DMS114 treated with DMSO at 0.1 percent for 48 hours (cell line): ENCODE results near the gene MLPH.

Source experiments
- DNase-seq: peaks from one replicate; lab custom pipeline; 2025; ENCODE audit not compliant: unreplicated experiment; lab: John Stamatoyannopoulos, UW

MLPH gene

GRCh38 chr2:237475704-237476141, 11.3 kb upstream of the MLPH start:
- no peak for DNase-seq

- DNase-seq, result no peak
Observed at GRCh38 chr2:237478095-237478494, 9.0 kb upstream of the MLPH start.

DNA sequence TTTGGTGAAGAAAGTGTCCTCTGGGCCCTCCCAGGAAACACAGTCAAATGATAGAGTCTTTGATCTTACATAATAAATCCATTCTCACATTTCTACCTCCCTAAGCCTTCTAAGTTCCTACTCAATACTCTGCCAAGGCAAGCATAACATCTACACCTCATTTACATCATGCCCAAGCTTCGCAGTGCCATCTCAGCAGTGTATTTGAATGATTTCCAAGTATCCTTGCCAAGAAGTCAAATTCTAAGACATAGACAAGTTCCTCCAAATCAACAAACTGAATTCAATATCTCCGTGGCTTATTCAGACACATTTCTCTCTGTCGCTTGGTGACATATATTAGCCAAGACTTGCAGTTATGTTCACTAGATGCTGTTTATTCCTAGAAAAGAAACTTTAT, 8.1 kb upstream of the MLPH start:
- no peak for DNase-seq

DNA sequence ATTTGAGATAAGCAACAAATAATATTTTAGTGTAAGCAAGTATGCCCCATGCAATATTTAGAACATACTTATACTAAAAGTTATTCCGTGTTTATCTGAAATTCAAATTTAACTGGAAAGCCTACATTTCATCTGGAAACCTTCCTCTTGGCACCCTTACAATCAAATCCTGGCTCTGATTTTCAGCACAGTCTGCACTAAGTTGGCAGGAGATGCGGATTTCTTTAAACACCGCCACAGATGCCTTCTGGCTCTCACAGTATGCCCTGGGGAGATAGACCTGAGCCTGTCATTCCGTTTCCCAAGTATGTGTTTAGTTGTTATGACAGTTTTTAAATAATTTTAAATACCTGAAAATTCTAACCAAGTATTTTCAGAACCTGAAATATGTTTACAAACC, 7.3 kb upstream of the MLPH start:
- no peak for DNase-seq

DNA sequence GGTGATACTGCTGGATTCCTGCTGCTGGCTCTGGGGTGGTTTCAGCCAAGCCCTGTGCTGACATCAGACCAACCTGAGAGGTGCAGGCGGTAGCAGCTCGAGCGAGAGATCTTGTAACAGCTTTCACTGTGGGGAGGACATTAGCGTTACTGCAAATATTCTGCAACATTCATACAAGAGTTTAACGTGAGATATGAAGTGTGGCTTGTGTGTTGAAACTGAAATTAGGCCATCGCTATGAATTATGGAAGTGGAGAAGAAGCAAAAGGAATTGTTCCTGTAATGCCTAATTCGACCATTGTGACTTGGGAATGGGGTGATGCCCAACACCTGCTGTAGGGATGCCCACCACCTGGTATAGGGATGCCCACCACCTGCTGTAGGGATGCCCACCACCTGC, 6.5 kb upstream of the MLPH start:
- no peak for DNase-seq

- DNase-seq, result no peak
Observed at GRCh38 chr2:237480988-237481525, 6.0 kb upstream of the MLPH start.

GRCh38 chr2:237482485-237482884, 4.6 kb upstream of the MLPH start:
- DNase-seq, result no peak

GRCh38 chr2:237483018-237483731, 3.9 kb upstream of the MLPH start:
- DNase-seq, result no peak

- DNase-seq, result no peak
Observed at GRCh38 chr2:237485304-237485703, 1.7 kb upstream of the MLPH start.

DNA sequence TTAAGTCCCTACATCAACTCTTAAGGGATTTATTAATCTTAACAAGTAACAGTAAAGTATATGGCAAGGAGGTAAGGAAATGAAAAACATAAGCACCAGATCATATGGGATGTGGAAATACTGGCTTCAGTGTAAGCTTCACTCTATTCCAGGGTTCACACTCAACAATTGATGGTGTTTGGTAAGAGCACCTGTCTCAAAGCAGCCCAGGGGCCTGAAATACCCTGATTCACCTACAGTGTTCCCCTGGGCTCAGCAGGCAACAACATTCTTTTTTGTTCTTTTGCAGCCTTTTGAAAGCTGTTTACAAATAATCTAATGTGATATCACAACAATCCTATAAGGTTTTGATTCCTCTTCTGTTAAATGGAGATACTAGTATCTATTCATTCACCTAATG, 1.2 kb upstream of the MLPH start:
- no peak for DNase-seq

DNA sequence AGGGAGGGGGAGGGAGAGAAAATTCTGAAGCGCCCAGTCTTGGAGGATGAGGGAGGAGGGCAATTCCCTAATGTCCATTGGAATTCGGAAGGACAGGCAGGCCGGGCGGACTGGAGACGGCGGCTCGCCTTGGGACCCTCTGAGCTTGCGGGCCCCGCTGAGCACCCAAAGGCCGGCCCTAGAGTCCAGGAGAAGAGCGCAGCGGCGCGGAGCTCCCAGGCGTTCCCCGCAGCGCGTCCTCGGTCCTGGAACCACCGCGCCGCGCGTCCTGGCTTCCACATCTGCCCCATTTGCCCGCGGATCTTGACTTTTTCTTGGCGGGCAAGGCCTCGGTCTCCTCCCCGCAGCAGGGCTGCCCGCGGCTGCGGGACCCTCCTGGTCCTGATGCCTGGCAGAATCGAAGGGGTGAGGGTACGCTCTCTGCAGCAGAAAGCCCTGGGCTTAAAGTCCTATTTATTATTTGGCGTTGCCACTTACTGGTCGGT, 675 bp upstream of the MLPH start:
- DNase-seq, result peak; percentile 7

DNA sequence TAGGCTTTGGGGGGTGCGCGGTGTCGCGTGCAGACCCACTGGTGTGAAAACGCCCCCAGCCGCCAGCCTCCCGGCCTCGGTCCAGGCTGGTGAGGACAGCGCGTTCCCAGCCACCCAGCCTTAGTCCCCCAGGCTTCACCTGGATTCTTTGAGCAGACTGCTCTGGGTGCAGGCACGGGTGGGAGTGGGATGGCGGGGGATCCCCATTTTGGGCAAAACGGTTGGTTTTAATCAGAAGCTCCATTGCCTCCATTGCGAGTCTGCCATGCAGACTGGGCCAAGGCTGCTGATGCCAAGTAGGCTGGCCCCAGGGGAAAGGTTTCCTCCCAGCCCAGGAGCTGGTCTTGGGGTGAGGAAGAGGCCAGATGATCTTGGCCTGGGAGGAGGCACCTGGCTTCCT, 445 bp downstream of the MLPH start:
- no peak for DNase-seq

GRCh38 chr2:237488295-237488694, 1.2 kb downstream of the MLPH start:
- no peak for DNase-seq

DNA sequence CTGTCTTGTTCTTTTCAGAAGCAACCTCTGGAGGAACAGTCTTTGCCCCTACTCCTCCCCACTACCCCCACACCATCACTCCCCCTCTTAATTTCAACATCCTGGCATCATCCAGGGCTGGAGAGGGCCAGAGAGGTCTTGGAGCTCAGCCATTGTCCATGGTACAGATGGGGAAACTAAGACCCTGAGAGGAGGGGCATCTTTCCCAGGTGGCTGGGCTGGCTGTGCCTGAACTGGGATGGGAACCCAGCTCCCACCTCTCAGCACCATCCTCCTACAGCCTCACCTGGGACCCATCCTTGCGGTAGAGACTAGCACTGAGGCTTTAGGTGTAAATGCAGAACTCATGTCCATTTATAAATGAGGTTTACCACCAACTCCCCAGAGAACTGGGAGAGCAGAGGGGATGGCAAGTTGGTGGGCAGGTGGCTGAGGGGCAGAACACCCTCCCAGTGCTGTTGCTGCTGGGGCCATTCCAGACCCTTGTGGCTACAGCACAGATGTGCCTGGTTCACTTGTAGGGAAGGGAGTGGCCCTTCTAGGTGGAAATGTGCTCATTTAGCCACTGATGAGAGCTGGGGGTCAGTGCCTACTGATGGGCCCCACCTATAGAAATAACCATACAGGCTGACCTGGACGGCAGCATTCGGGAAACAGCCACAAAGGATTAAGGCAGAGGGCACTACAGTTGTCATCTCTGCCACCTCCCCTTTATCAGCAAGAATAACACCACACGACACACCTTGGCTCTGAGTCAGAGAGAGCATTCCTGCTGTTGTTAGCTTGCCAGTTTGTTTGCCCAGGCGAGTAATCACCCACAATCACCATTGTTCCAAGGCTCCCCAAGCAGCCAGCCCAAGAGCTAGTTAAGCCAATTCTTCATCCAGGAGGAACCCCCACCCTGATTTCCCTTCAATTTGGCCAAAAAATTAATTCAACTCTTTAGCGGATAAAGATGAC, 2.1 kb downstream of the MLPH start:
- DNase-seq, result no peak

- DNase-seq, result no peak
Observed at GRCh38 chr2:237490009-237490711, 3.1 kb downstream of the MLPH start.

- DNase-seq, result no peak
Observed at GRCh38 chr2:237490795-237491194, 3.7 kb downstream of the MLPH start.

GRCh38 chr2:237491515-237492118, 4.6 kb downstream of the MLPH start:
- DNase-seq, result no peak

GRCh38 chr2:237492137-237492890, 5.3 kb downstream of the MLPH start:
- DNase-seq, result no peak

GRCh38 chr2:237494066-237494465, 7.0 kb downstream of the MLPH start:
- no peak for DNase-seq

GRCh38 chr2:237495521-237496117, 8.6 kb downstream of the MLPH start:
- DNase-seq, result no peak
